HepG2 (cell line): Measurements from ENCODE around the gene VILL. TPM values are rescaled to one million over a fixed set of nuclear protein-coding genes. Genes with fewer than 3 reads are reported as not detected.

Experiments
- ATF7 ChIP-seq, 2 experiments: fragments of 450-650 bp in 1 of 2; sonication (generic) in 1 of 2; formaldehyde crosslinking in 1 of 2; IDR thresholded peaks; 2 replicates each; pipeline versions ENCODE4 v1.4.0 to v1.6.1; 2016 to 2020; ENCODE audit warnings: antibody characterized with exemption in 1 of 2, mild to moderate bottlenecking in 1 of 2, missing genetic modification reagents in 1 of 2
- JUN ChIP-seq: sonication (generic); formaldehyde crosslinking; IDR thresholded peaks from 2 replicates; pipeline ENCODE4 v1.4.0; 2020; ENCODE audit warnings: mild to moderate bottlenecking, missing genetic modification reagents
- KDM1A ChIP-seq: IDR thresholded peaks from 2 replicates; pipeline ENCODE4 v1.6.1; 2016; ENCODE audit warnings: missing compliant biosample characterization
- KLF12 ChIP-seq: sonication (generic); formaldehyde crosslinking; IDR thresholded peaks from 2 replicates; pipeline ENCODE4 v1.4.0; 2020; ENCODE audit warnings: missing genetic modification reagents, borderline replicate concordance
- MYC ChIP-seq: sonication (generic); formaldehyde crosslinking; IDR thresholded peaks from 2 replicates; pipeline ENCODE4 v1.9.0; 2021; ENCODE audit warnings: missing genetic modification reagents, borderline replicate concordance
- NFIB ChIP-seq: sonication (generic); formaldehyde crosslinking; IDR thresholded peaks from 2 replicates; pipeline ENCODE4 v1.9.0; 2021; ENCODE audit warnings: missing genetic modification reagents, mild to moderate bottlenecking, borderline replicate concordance
- NONO ChIP-seq, 2 experiments: fragments of 450-650 bp in 1 of 2; sonication (generic) in 1 of 2; formaldehyde crosslinking in 1 of 2; IDR thresholded peaks in 1 of 2; conservative IDR thresholded peaks in 1 of 2; 2 replicates each; pipeline versions ENCODE4 v1.6.1 to v1.8.0; 2017 to 2022; ENCODE audit warnings: mild to moderate bottlenecking in 1 of 2, missing genetic modification reagents in 1 of 2, moderate library complexity in 1 of 2
- SALL1 ChIP-seq: sonication (generic); formaldehyde crosslinking; IDR thresholded peaks from 2 replicates; pipeline ENCODE4 v1.8.0; 2022; ENCODE audit warnings: mild to moderate bottlenecking, missing genetic modification reagents
- ZBTB21 ChIP-seq: sonication (generic); formaldehyde crosslinking; IDR thresholded peaks from 2 replicates; pipeline ENCODE4 v1.4.0; 2020; ENCODE audit warnings: missing genetic modification reagents
- ZFP36L1 ChIP-seq: sonication (generic); formaldehyde crosslinking; IDR thresholded peaks from 2 replicates; pipeline ENCODE4 v1.8.0; 2022; ENCODE audit warnings: mild to moderate bottlenecking, missing genetic modification reagents, moderate library complexity
- ZFP37 ChIP-seq: sonication (generic); formaldehyde crosslinking; IDR thresholded peaks from 2 replicates; pipeline ENCODE4 v1.4.0; 2020; ENCODE audit warnings: missing genetic modification reagents, borderline replicate concordance
- ZNF160 ChIP-seq: sonication (generic); formaldehyde crosslinking; IDR thresholded peaks from 2 replicates; pipeline ENCODE4 v1.8.0; 2022; ENCODE audit warnings: mild to moderate bottlenecking, inconsistent platforms, missing genetic modification reagents
- ZNF3 ChIP-seq: IDR thresholded peaks from 2 replicates; pipeline ENCODE4 v1.7.0; 2017; ENCODE audit warnings: inconsistent platforms
- ZNF543 ChIP-seq: sonication (generic); formaldehyde crosslinking; IDR thresholded peaks from 2 replicates; pipeline ENCODE4 v1.4.0; 2020; ENCODE audit warnings: mild to moderate bottlenecking, missing genetic modification reagents
- ZNF556 ChIP-seq: sonication (generic); formaldehyde crosslinking; IDR thresholded peaks from 2 replicates; pipeline ENCODE4 v1.4.0; 2020; ENCODE audit warnings: mild to moderate bottlenecking, missing genetic modification reagents, borderline replicate concordance
- polyA plus RNA-seq, 8 experiments: library from polyadenylated mRNA; depleted of rRNA in 3 of 8; stranded (reverse) in 7 of 8; unstranded in 1 of 8; fragments of >200 nt; fragmentation: Illumina TruSeq in 4 of 8; extraction: Trizol in 4 of 8; gene quantifications; 2 replicates each; pipeline versions ENCODE4 v1.2.1 to v1.2.3, GENCODE V29; 2011 to 2016; ENCODE audit warnings: low read depth in 4 of 8, missing spikeins in 1 of 8, mixed read lengths in 1 of 8; ENCODE audit not compliant: insufficient read depth in 1 of 8
- total RNA-seq, 5 experiments: library from RNA; depleted of rRNA; stranded (reverse); fragments of >200 nt; fragmentation: Illumina TruSeq; extraction: Trizol; gene quantifications; 2 replicates each; pipeline ENCODE4 v1.2.3, GENCODE V29; 2016; ENCODE audit warnings: low read depth in 1 of 5
- TF ChIP-seq, protein P1 (sequence below): IDR thresholded peaks from 2 replicates; pipeline ENCODE4 v1.6.1; 2012; ENCODE audit warnings: low read depth, low read length, improper control_type of control experiment
- TF ChIP-seq, protein P2 (sequence below): sonication (generic); formaldehyde crosslinking; IDR thresholded peaks from 2 replicates; pipeline ENCODE4 v1.5.1; 2020; ENCODE audit warnings: mild to moderate bottlenecking, missing genetic modification reagents, borderline replicate concordance
- TF ChIP-seq, protein P3 (sequence below): sonication (generic); formaldehyde crosslinking; IDR thresholded peaks from 2 replicates; pipeline ENCODE4 v1.4.0; 2020; ENCODE audit warnings: missing genetic modification reagents
- TF ChIP-seq, protein P4 (sequence below): sonication (generic); formaldehyde crosslinking; IDR thresholded peaks from 2 replicates; pipeline ENCODE4 v1.4.0; 2020; ENCODE audit warnings: mild to moderate bottlenecking, missing genetic modification reagents
- TF ChIP-seq, protein P5 (sequence below): sonication (generic); formaldehyde crosslinking; IDR thresholded peaks from 2 replicates; pipeline ENCODE4 v1.5.0; 2020; ENCODE audit warnings: mild to moderate bottlenecking, missing genetic modification reagents

Gene VILL
- total and polyA plus RNA-seq, 2 of the 13 experiments (the other 11 are each of a cell fraction or from before 2014, with no cell fraction given), result 3.2 to 5.3 TPM

DNA sequence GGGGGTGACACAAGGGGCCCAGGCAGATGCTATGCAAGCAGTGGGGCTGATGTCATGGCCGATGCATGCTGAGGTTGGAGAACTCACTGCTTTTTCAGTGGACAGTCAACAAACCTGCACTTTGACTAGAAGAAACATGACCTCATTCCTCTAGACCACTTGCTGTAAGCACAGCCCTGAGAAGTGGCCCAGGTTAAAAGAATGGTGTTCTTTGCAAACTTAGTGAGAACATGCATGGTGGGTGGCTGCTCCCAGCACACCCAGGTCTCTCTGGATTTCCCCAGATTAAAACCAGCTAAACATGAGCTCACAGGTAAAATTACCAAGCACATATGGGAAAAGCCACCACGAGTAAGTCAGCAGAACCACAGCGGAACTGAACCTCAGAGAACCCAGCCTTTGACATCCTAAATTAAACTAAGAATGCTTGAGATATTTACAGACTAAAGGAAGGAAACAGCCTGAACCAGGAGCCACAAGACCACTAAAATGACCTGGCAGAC, 64.0 kb downstream of the VILL start (continued):
- TF ChIP-seq, protein P1, sequence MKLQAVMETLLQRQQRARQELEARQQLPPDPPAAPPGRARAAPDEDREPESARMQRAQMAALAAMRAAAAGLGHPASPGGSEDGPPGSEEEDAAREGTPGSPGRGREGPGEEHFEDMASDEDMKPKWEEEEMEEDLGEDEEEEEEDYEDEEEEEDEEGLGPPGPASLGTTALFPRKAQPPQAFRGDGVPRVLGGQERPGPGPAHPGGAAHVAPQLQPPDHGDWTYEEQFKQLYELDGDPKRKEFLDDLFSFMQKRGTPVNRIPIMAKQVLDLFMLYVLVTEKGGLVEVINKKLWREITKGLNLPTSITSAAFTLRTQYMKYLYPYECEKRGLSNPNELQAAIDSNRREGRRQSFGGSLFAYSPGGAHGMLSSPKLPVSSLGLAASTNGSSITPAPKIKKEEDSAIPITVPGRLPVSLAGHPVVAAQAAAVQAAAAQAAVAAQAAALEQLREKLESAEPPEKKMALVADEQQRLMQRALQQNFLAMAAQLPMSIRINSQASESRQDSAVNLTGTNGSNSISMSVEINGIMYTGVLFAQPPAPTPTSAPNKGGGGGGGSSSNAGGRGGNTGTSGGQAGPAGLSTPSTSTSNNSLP, result no peak
- TF ChIP-seq KLF12 (no peak), ZNF160 (no peak), JUN (CRISPR knock-in tag) (0 out of 2 replicates have a peak, but pooled peaks have one; percentile 25), SALL1 (CRISPR knock-in tag) (peak; percentile 26; the same call in 1 of the 2 replicates), ZFP37 (CRISPR knock-in tag) (no peak), ZNF556 (CRISPR knock-in tag) (no peak), ZBTB21 (peak; percentile 82), KDM1A (CRISPR knock-in tag) (no peak), ATF7 (IDR thresholded peaks at IDR 0.05) (0 out of 2 replicates have a peak, but pooled peaks have one; percentile 37), ATF7 (CRISPR knock-in tag; IDR thresholded peaks at IDR 0.05) (no peak), NONO (IDR thresholded peaks at IDR 0.05) (no peak), NONO (CRISPR knock-in tag; conservative IDR thresholded peaks at IDR 0.05) (no peak), MYC (CRISPR knock-in tag) (no peak), NFIB (CRISPR knock-in tag) (no peak), ZFP36L1 (CRISPR knock-in tag) (no peak), ZNF543 (CRISPR knock-in tag) (no peak), ZNF3 (CRISPR knock-in tag) (peak; percentile 90; the same call in 1 of the 2 replicates)
- TF ChIP-seq, protein P2, sequence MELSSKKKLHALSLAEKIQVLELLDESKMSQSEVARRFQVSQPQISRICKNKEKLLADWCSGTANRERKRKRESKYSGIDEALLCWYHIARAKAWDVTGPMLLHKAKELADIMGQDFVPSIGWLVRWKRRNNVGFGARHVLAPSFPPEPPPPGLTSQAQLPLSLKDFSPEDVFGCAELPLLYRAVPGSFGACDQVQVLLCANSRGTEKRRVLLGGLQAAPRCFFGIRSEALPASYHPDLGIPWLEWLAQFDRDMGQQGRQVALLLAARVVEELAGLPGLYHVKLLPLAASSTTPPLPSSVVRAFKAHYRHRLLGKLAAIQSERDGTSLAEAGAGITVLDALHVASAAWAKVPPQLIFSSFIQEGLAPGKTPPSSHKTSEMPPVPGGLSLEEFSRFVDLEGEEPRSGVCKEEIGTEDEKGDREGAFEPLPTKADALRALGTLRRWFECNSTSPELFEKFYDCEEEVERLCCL, result no peak
- TF ChIP-seq, protein P3, sequence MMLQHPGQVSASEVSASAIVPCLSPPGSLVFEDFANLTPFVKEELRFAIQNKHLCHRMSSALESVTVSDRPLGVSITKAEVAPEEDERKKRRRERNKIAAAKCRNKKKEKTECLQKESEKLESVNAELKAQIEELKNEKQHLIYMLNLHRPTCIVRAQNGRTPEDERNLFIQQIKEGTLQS, result peak; percentile 81; the same call in 1 of the 2 replicates
- TF ChIP-seq, protein P4, sequence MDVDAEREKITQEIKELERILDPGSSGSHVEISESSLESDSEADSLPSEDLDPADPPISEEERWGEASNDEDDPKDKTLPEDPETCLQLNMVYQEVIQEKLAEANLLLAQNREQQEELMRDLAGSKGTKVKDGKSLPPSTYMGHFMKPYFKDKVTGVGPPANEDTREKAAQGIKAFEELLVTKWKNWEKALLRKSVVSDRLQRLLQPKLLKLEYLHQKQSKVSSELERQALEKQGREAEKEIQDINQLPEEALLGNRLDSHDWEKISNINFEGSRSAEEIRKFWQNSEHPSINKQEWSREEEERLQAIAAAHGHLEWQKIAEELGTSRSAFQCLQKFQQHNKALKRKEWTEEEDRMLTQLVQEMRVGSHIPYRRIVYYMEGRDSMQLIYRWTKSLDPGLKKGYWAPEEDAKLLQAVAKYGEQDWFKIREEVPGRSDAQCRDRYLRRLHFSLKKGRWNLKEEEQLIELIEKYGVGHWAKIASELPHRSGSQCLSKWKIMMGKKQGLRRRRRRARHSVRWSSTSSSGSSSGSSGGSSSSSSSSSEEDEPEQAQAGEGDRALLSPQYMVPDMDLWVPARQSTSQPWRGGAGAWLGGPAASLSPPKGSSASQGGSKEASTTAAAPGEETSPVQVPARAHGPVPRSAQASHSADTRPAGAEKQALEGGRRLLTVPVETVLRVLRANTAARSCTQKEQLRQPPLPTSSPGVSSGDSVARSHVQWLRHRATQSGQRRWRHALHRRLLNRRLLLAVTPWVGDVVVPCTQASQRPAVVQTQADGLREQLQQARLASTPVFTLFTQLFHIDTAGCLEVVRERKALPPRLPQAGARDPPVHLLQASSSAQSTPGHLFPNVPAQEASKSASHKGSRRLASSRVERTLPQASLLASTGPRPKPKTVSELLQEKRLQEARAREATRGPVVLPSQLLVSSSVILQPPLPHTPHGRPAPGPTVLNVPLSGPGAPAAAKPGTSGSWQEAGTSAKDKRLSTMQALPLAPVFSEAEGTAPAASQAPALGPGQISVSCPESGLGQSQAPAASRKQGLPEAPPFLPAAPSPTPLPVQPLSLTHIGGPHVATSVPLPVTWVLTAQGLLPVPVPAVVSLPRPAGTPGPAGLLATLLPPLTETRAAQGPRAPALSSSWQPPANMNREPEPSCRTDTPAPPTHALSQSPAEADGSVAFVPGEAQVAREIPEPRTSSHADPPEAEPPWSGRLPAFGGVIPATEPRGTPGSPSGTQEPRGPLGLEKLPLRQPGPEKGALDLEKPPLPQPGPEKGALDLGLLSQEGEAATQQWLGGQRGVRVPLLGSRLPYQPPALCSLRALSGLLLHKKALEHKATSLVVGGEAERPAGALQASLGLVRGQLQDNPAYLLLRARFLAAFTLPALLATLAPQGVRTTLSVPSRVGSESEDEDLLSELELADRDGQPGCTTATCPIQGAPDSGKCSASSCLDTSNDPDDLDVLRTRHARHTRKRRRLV, result no peak
- TF ChIP-seq, protein P5, sequence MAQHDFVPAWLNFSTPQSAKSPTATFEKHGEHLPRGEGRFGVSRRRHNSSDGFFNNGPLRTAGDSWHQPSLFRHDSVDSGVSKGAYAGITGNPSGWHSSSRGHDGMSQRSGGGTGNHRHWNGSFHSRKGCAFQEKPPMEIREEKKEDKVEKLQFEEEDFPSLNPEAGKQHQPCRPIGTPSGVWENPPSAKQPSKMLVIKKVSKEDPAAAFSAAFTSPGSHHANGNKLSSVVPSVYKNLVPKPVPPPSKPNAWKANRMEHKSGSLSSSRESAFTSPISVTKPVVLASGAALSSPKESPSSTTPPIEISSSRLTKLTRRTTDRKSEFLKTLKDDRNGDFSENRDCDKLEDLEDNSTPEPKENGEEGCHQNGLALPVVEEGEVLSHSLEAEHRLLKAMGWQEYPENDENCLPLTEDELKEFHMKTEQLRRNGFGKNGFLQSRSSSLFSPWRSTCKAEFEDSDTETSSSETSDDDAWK (CRISPR knock-in tag), result no peak
